Gastroesophageal sphincter (tissue), 4 donors: ENCODE measurements around the gene RHCE. TPM values are rescaled to one million over a fixed set of nuclear protein-coding genes. Genes with fewer than 3 reads are reported as not detected.

ENCODE experiments used
- ATAC-seq: fragments of 150-250 bp; one replicate; pipeline ENCODE4 v1.9.1; 2016; ENCODE audit warnings: mild to moderate bottlenecking, moderate library complexity
- H3K27ac ChIP-seq, 4 donors: fragments of 200-600 bp; sonication (generic) in 3 of 4; 1 replicate in 3 of 4; 2 replicates in 1 of 4; pipeline ENCODE4 v1.5.1; 2016 to 2019
- H3K27me3 ChIP-seq: fragments of 200-600 bp; sonication (generic); one replicate; pipeline ENCODE4 v1.5.1; 2019
- H3K36me3 ChIP-seq, 2 donors: fragments of 200-600 bp; sonication (generic); one replicate each; pipeline ENCODE4 v1.5.1; 2019; ENCODE audit warnings: control low read depth in 1 of 2
- H3K4me1 ChIP-seq, 3 donors: fragments of 200-600 bp; sonication (generic); 1 replicate in 2 of 3; 2 replicates in 1 of 3; pipeline ENCODE4 v1.5.1; 2016 to 2019; ENCODE audit warnings: control low read depth in 2 of 3
- H3K4me3 ChIP-seq, 2 donors: fragments of 200-600 bp; sonication (generic); one replicate each; pipeline ENCODE4 v1.5.1; 2019; ENCODE audit warnings: mild to moderate bottlenecking in 1 of 2, moderate library complexity in 1 of 2
- H3K9me3 ChIP-seq, 3 donors: fragments of 200-600 bp; sonication (generic); one replicate each; pipeline ENCODE4 v1.5.1; 2017 to 2019; ENCODE audit warnings: control low read depth in 2 of 3
- EP300 ChIP-seq: sonication (generic); formaldehyde crosslinking; IDR thresholded peaks from one replicate; pipeline ENCODE4 v1.6.1; 2017; ENCODE audit warnings: antibody characterized with exemption, mild to moderate bottlenecking
- POLR2A ChIP-seq, 2 donors: fragments of 450-650 bp; IDR thresholded peaks; one replicate each; pipeline ENCODE4 v1.6.1; 2017; ENCODE audit warnings: antibody characterized with exemption in 2 of 2, mild to moderate bottlenecking in 2 of 2, moderate library complexity in 1 of 2
- POLR2AphosphoS5 ChIP-seq: sonication (generic); formaldehyde crosslinking; IDR thresholded peaks from one replicate; pipeline ENCODE4 v1.6.1; 2017; ENCODE audit warnings: antibody characterized with exemption
- WGBS, 2 donors: methylation state at CpG; one replicate each; pipeline ENCODE4 v1.1.5; 2018; ENCODE audit warnings: low coverage in 1 of 2; 5-methylcytosine and 5-hydroxymethylcytosine counted together
- total RNA-seq, 4 donors: library from RNA; depleted of rRNA; stranded (reverse); fragments of >200 nt; gene quantifications; one replicate each; pipeline ENCODE4 v1.1.0, GENCODE V29; 2016
- TF ChIP-seq, protein P1 (sequence below), 4 experiments: fragments of 200-600 bp in 2 of 4; fragments of 450-650 bp in 2 of 4; sonication (generic) in 1 of 4; IDR thresholded peaks; one replicate each; pipeline ENCODE4 v1.5.1; 2017 to 2019; ENCODE audit warnings: antibody characterized with exemption in 4 of 4, mild to moderate bottlenecking in 2 of 4, moderate library complexity in 2 of 4

Gene RHCE
- total RNA-seq, 4 donors from 2014 or later, result not detected

DNA sequence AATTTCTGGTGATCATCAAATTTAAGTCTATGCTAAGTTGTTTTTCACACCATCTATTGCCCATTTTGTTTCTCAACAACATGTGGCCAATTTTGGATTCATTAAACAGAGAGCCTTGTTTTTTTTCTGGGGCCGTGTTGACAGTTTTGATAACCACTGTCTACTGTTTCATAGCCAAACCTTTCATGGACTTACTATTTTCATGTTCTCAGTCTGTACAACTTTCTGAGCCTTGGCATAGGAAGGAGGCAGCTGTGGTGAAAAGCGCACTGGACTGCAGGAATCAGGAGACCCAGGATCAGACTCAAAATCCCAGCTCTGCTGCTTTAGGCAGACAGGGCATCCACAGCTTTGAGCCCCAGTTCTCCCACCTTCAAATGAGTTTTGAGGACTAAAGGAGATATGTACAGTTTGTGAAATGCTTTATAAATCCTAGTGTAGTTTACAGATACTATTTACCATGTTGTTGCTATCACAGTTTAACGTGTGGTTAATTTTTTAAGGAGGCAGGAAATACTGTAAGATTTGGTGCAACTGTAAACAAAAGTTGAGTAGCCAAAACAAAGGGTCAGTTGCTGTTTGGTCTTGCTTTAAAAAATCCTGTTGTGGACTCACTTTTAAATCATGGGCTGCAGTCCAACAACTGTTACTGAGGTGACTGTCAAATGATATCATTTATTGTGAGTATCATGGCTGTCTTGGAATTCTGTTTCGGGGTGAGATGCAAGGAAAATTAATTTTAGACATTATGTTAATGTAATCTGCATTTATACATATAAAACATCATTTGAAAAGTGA, 13.0 kb upstream of the RHCE start:
- TF ChIP-seq EP300, result no peak
- TF ChIP-seq, protein P1, sequence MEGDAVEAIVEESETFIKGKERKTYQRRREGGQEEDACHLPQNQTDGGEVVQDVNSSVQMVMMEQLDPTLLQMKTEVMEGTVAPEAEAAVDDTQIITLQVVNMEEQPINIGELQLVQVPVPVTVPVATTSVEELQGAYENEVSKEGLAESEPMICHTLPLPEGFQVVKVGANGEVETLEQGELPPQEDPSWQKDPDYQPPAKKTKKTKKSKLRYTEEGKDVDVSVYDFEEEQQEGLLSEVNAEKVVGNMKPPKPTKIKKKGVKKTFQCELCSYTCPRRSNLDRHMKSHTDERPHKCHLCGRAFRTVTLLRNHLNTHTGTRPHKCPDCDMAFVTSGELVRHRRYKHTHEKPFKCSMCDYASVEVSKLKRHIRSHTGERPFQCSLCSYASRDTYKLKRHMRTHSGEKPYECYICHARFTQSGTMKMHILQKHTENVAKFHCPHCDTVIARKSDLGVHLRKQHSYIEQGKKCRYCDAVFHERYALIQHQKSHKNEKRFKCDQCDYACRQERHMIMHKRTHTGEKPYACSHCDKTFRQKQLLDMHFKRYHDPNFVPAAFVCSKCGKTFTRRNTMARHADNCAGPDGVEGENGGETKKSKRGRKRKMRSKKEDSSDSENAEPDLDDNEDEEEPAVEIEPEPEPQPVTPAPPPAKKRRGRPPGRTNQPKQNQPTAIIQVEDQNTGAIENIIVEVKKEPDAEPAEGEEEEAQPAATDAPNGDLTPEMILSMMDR (IDR thresholded peaks at IDR 0.05), result no peak
- H3K4me3 ChIP-seq, result no peak overlapping the region
- H3K9me3 ChIP-seq, result no peaks in the 10 kb centered on the region
- H3K27ac ChIP-seq, result peak overlapping the region in 3 of 4 donors; percentile 40 to 97 (median 93)
- H3K27me3 ChIP-seq, result no peaks in the 10 kb centered on the region
- WGBS, 2 donors, result 31 to 32% methylated on average over 4 of the region's 4 CpGs
- peaks cover 21 to 77% (median 25%) of the 10 kb centered on the region in 3 donors for H3K4me1 ChIP-seq
- ATAC-seq, result no peak
- no peaks in the 10 kb centered on the region for H3K36me3 ChIP-seq

DNA sequence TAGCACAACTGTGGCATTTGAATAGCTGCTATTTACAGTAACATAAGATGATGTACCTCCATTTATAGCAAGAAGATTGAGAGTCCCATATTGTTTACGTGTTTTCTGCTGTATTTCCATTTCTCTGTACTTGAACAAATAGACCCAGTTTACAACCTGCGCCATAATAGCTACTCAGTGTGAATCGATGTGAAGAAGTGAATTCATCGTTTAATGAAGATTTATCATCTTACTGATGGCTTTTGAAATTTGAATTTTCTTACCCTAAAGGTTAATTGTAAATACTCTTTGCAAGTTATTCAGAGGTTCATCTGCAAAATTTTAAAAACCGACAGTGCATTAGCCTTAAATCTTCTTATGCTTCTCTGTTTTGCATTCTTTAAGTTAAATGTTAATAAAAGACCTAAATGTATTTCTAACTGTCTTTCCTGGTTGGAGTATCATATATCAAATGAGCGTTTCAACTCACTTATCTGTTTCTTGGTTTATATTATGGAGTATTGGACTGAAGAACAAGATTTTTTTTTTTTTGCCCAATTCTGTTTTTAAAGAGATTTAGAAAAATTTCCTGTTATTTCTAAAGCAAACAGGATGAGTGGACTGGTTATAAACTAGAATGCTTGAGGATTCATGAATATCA, 12.2 kb upstream of the RHCE start:
- Histone ChIP-seq H3K4me3 (peak overlapping the region in 1 of 2 donors; percentile 84), H3K9me3 (no peaks in the 10 kb centered on the region), H3K4me1 (peaks cover 21 to 70% (median 25%) of the 10 kb centered on the region in 3 donors), H3K36me3 (no peaks in the 10 kb centered on the region), H3K27me3 (no peaks in the 10 kb centered on the region), H3K27ac (peak overlapping the region in 2 of 4 donors; percentile 93 to 97)
- TF ChIP-seq POLR2A (IDR thresholded peaks at IDR 0.05) (no peak), POLR2AphosphoS5 (no peak), EP300 (no peak)
- TF ChIP-seq, protein P1 (IDR thresholded peaks at IDR 0.05), result no peak
- WGBS, 2 donors, result 60 to 61% methylated on average over 6 of the region's 6 CpGs
- ATAC-seq, result no peak

DNA sequence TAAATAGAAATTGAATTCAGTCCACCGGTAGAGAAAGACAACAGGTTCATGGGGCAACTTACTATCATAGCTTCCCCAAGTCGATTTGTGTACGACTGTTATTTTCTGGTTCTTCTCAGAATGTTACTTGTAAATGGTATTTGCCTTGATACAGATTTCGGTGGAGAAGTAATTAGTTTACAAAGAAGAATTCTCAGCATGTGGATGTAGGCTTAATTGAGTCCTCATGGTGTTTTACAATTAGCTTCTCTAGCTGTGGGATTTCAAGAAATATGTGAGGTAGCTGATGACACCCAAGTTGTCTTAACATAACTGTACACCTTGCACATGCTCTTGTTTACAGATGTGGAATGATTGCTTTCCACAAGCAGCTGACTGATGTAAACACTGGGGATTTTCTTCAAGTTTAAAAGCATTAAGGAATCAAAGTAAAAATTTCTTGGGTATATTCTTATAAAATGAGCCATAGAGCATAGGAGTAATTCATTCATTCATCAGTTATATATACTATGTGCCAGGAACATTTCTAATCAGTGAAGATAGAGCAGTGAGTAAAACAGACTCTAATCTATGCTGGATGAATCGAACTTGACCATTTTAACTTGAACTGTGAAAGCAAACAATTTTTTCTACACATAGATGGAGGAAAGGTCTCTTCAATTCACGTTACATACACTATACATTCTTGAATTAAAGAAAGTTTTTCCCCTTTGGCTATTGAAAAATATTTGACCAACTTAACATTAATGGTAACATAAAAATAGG, 11.5 kb upstream of the RHCE start:
- H3K9me3 ChIP-seq, result no peaks in the 10 kb centered on the region
- no peaks in the 10 kb centered on the region for H3K36me3 ChIP-seq
- H3K4me1 ChIP-seq, result peaks cover 21 to 63% (median 25%) of the 10 kb centered on the region in 3 donors
- ATAC-seq, result no peak
- H3K4me3 ChIP-seq, result peak overlapping the region; percentile 84 to 90
- peak overlapping the region; percentile 92 to 99 (median 95) for H3K27ac ChIP-seq
- TF ChIP-seq, protein P1 (IDR thresholded peaks at IDR 0.05), result no peak
- TF ChIP-seq POLR2AphosphoS5, result no peak
- no peak for TF ChIP-seq EP300
- no peak for TF ChIP-seq POLR2A (IDR thresholded peaks at IDR 0.05)
- 12 to 13% methylated on average over 6 of the region's 6 CpGs for WGBS, 2 donors
- H3K27me3 ChIP-seq, result no peaks in the 10 kb centered on the region

DNA sequence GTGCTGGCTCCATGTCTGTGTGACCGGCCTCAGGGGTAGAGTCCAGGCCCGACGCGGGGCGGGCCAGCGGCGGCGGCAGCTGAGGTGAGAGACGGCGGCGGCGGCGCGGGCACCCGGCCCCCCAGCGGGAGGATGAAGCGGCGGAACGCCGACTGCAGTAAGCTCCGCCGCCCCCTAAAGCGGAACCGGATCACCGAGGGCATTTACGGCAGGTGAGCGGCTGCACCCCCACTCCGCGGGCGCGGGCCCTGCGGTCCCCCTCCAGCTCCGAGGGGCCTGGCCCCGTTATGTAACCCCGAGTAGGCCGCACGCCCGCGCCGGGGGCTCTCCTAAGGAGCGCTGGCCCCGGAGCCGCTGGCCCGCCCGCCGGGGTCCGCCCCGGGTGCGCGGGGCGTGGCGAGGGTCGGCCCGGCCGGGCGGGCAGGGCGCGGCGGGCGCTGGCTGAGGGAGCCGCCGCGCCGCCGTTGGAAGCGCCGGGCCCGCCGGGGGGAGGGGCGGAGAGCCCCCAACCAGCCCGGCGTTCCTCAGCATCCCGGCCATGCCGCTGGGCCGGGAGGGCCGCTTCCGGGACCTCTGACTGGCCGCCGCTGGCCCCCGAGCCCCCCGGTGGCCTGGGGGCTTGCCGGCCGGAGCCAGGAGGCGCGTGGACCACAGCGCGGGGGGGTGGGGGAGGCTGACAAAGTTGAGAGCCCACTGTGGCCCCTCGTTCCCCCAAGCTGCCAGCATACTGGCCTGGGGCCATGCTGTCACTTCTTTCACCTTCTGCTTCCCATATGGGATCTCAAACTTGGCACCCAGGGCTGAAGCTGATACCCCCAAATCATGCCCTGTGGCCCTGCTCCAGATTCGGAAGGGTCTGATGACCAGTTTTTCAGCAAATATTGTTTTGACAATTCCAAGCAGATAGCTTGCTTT, 10.6 kb upstream of the RHCE start:
- Histone ChIP-seq H3K27me3 (no peaks in the 10 kb centered on the region), H3K9me3 (no peaks in the 10 kb centered on the region), H3K4me1 (peaks cover 14 to 54% (median 19%) of the 10 kb centered on the region in 3 donors), H3K36me3 (no peaks in the 10 kb centered on the region), H3K27ac (peak overlapping the region; percentile 92 to 99 (median 95)), H3K4me3 (peak overlapping the region; percentile 84 to 90)
- WGBS, 2 donors, result 0% methylated on average over 2 of the region's 89 CpGs; no CpG with 5 or more reads in 1 of the 2 donors
- TF ChIP-seq EP300 (no peak), POLR2A (IDR thresholded peaks at IDR 0.05) (peak; percentile 34 to 39), POLR2AphosphoS5 (no peak)
- TF ChIP-seq, protein P1 (IDR thresholded peaks at IDR 0.05), result peak in 3 of 4 experiments; percentile 14 to 37 (median 17)
- peak; percentile 10 for ATAC-seq
